Gastroesophageal sphincter (tissue), 3 donors: ENCODE results near the gene DMPK.

Experiments used
- CTCF ChIP-seq, 4 experiments: fragments of 200-600 bp in 2 of 4; fragments of 450-650 bp in 2 of 4; sonication (generic) in 1 of 4; IDR thresholded peaks; one replicate each; pipeline ENCODE4 v1.5.1; 2017 to 2019; ENCODE audit warnings: antibody characterized with exemption in 4 of 4, mild to moderate bottlenecking in 2 of 4, moderate library complexity in 2 of 4
- EP300 ChIP-seq: sonication (generic); formaldehyde crosslinking; IDR thresholded peaks from one replicate; pipeline ENCODE4 v1.6.1; 2017; ENCODE audit warnings: antibody characterized with exemption, mild to moderate bottlenecking
- POLR2AphosphoS5 ChIP-seq: sonication (generic); formaldehyde crosslinking; IDR thresholded peaks from one replicate; pipeline ENCODE4 v1.6.1; 2017; ENCODE audit warnings: antibody characterized with exemption

DNA sequence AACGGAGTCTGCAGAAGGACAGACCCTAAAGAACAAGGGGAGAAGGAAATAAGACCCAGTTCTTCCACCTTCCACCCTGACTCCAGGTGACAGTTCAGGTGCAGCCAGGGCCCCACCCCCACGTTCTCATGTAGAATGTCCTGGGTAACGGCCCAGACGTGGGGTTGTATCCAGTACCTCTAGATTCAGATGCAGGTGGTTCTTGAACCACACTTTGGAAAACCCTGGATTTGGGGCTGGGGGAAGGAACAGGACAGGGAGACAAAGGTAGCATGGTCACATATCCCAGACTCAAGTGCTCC is 2.2 kb downstream of the DMPK start:
- no peak for TF ChIP-seq EP300
- no peak for TF ChIP-seq CTCF (IDR thresholded peaks at IDR 0.05)
- TF ChIP-seq POLR2AphosphoS5, result no peak
